GM23338 (cell line): ENCODE data around the gene GPR31. TPM values are rescaled to one million over a fixed set of nuclear protein-coding genes. Genes with fewer than 3 reads are reported as not detected.

Source experiments
- ATAC-seq: fragments of 200-7000 bp; cut with Tn5 transposase; 3 replicates; pipeline ENCODE4 v1.9.1; 2020
- DNase-seq: peaks from one replicate; pipeline ENCODE4 v3.0.0-alpha.2; 2015; ENCODE audit warnings: low spot score
- H2AFZ ChIP-seq: fragments of 200-600 bp; sonication (generic); 2 replicates; pipeline ENCODE4 v1.8.0; 2016; ENCODE audit warnings: antibody characterized with exemption, mild to moderate bottlenecking, moderate library complexity
- H3F3A ChIP-seq: fragments of 200-600 bp; sonication (generic); replicated peaks from 2 replicates; pipeline ENCODE4 v1.8.0; 2017; ENCODE audit warnings: antibody characterized with exemption, mixed run types, low read depth
- H3K27ac ChIP-seq: fragments of 200-600 bp; sonication (generic); 2 replicates; pipeline ENCODE4 v1.6.1; 2016; ENCODE audit warnings: low read depth
- H3K27me3 ChIP-seq: fragments of 200-600 bp; sonication (generic); 2 replicates; pipeline ENCODE4 v1.8.0; 2016; ENCODE audit warnings: mild to moderate bottlenecking, mixed run types, moderate library complexity; ENCODE audit not compliant: insufficient read depth
- H3K36me3 ChIP-seq: fragments of 200-600 bp; sonication (generic); 2 replicates; pipeline ENCODE4 v1.8.0; 2016; ENCODE audit warnings: mild to moderate bottlenecking; ENCODE audit not compliant: insufficient read depth
- H3K4me1 ChIP-seq: fragments of 200-600 bp; sonication (generic); 2 replicates; pipeline ENCODE4 v1.8.0; 2016; ENCODE audit warnings: mild to moderate bottlenecking, moderate library complexity; ENCODE audit not compliant: insufficient read depth
- H3K4me2 ChIP-seq: fragments of 200-600 bp; sonication (generic); 2 replicates; pipeline ENCODE4 v1.7.1; 2017; ENCODE audit warnings: mixed run types
- H3K4me3 ChIP-seq: fragments of 200-600 bp; sonication (generic); 2 replicates; pipeline ENCODE4 v1.6.1; 2016; ENCODE audit warnings: mixed run types
- H3K79me2 ChIP-seq: fragments of 200-600 bp; sonication (generic); replicated peaks from 2 replicates; pipeline ENCODE4 v1.8.0; 2017; ENCODE audit warnings: mild to moderate bottlenecking; ENCODE audit not compliant: insufficient read depth
- H3K9me2 ChIP-seq: fragments of 200-600 bp; sonication (generic); 2 replicates; pipeline ENCODE4 v1.8.0; 2017; ENCODE audit not compliant: insufficient read depth
- H4K20me1 ChIP-seq: fragments of 200-600 bp; sonication (generic); replicated peaks from 2 replicates; pipeline ENCODE4 v1.8.0; 2017; ENCODE audit warnings: mild to moderate bottlenecking; ENCODE audit not compliant: insufficient read depth
- H3K27ac Mint-ChIP-seq: 2 replicates; pipeline ENCODE4 v1.8.0; 2020; ENCODE audit warnings: inconsistent platforms, mild to moderate bottlenecking, moderate library complexity, mixed read lengths
- H3K27me3 Mint-ChIP-seq: 3 replicates; pipeline ENCODE4 v1.8.0; 2022; ENCODE audit warnings: low read depth, mild to moderate bottlenecking, moderate library complexity, mixed read lengths, inconsistent platforms; ENCODE audit not compliant: insufficient read depth, poor library complexity
- H3K36me3 Mint-ChIP-seq: 3 replicates; pipeline ENCODE4 v1.8.0; 2021; ENCODE audit warnings: low read depth, mild to moderate bottlenecking, inconsistent platforms, moderate library complexity, mixed read lengths
- H3K4me1 Mint-ChIP-seq: 3 replicates; pipeline ENCODE4 v1.8.0; 2020; ENCODE audit warnings: mild to moderate bottlenecking, inconsistent platforms, mixed read lengths
- H3K4me3 Mint-ChIP-seq: 3 replicates; pipeline ENCODE4 v1.8.0; 2021; ENCODE audit warnings: moderate library complexity, mild to moderate bottlenecking, inconsistent platforms, mixed read lengths
- H3K9me3 Mint-ChIP-seq: 3 replicates; pipeline ENCODE4 v1.8.0; 2020; ENCODE audit warnings: moderate library complexity, mild to moderate bottlenecking, inconsistent platforms, mixed read lengths
- CREB1 ChIP-seq: fragments of 250-450 bp; sonication (Bioruptor Pico); IDR thresholded peaks from 2 replicates; pipeline ENCODE4 v1.5.0; 2020; ENCODE audit warnings: low read depth, mild to moderate bottlenecking, moderate library complexity
- CTCF ChIP-seq, 2 experiments: fragments of 200-600 bp in 1 of 2; sonication (generic) in 1 of 2; conservative IDR thresholded peaks; 2 replicates each; pipeline versions ENCODE4 v1.5.1 to v1.6.1; 2016 to 2017; ENCODE audit warnings: antibody characterized with exemption in 2 of 2, low read depth in 2 of 2, mild to moderate bottlenecking in 2 of 2, moderate library complexity in 1 of 2
- ETS1 ChIP-seq: IDR thresholded peaks from 2 replicates; pipeline ENCODE4 v1.6.1; 2016; ENCODE audit warnings: antibody characterized with exemption
- EZH2 ChIP-seq: fragments of 200-600 bp; sonication (generic); IDR thresholded peaks from one replicate; pipeline ENCODE4 v1.8.0; 2017; ENCODE audit warnings: antibody characterized with exemption, mild to moderate bottlenecking, low read depth; ENCODE audit not compliant: unreplicated experiment
- JUNB ChIP-seq: IDR thresholded peaks from one replicate; pipeline ENCODE4 v1.6.1; 2016; ENCODE audit warnings: antibody characterized with exemption; ENCODE audit not compliant: unreplicated experiment
- POLR2AphosphoS5 ChIP-seq: IDR thresholded peaks from 2 replicates; pipeline ENCODE4 v1.6.1; 2016; ENCODE audit warnings: antibody characterized with exemption, low read depth
- REST ChIP-seq: IDR thresholded peaks from one replicate; pipeline ENCODE4 v1.6.1; 2018; ENCODE audit warnings: antibody characterized with exemption; ENCODE audit not compliant: unreplicated experiment
- ZNF114 ChIP-seq: fragments of 250-450 bp; sonication (Bioruptor Pico); IDR thresholded peaks from 2 replicates; pipeline ENCODE4 v1.5.0; 2020; ENCODE audit warnings: mild to moderate bottlenecking, moderate library complexity
- ZNF331 ChIP-seq: fragments of 250-450 bp; sonication (Bioruptor Pico); IDR thresholded peaks from 2 replicates; pipeline ENCODE4 v1.5.0; 2020; ENCODE audit warnings: low read depth, mild to moderate bottlenecking, moderate library complexity
- ZNF462 ChIP-seq: fragments of 250-450 bp; sonication (Bioruptor Pico); IDR thresholded peaks from 2 replicates; pipeline ENCODE4 v1.5.0; 2020; ENCODE audit warnings: mild to moderate bottlenecking, moderate library complexity
- polyA plus RNA-seq: library from polyadenylated mRNA; unstranded; fragments of >200 nt; fragmentation: Nextera tagmentation; extraction: Ambion mirVana; gene quantifications from 2 replicates; pipeline ENCODE4 v1.2.1, GENCODE V29; 2016
- total RNA-seq: library from RNA; depleted of rRNA; stranded (reverse); fragments of >200 nt; shearing (Covaris generic); gene quantifications from 2 replicates; pipeline ENCODE4 v1.2.3, GENCODE V29; 2014

GPR31 gene
- total and polyA plus RNA-seq, 2 experiments from 2014 or later = not detected

- H3K79me2 ChIP-seq = no peaks in the 10 kb centered on the region
- H4K20me1 ChIP-seq = no peaks in the 10 kb centered on the region
- H3K4me3 Mint-ChIP-seq = no peak overlapping the region
- no peaks in the 10 kb centered on the region for H3K27me3 Mint-ChIP-seq
- no peak overlapping the region for H3K4me3 ChIP-seq
- H3K27ac ChIP-seq = no peak overlapping the region
- H3K9me2 ChIP-seq = no peaks in the 10 kb centered on the region
- no peaks in the 10 kb centered on the region for H3K9me3 Mint-ChIP-seq
- ATAC-seq (no peak), DNase-seq (no peak)
- no peaks in the 10 kb centered on the region for H3F3A ChIP-seq
- H3K27me3 ChIP-seq = no peaks in the 10 kb centered on the region
- peaks cover 21% of the 10 kb centered on the region for H3K4me1 ChIP-seq
- H2AFZ ChIP-seq = no peak overlapping the region
- no peak for TF ChIP-seq EZH2
- H3K4me1 Mint-ChIP-seq = peaks cover 21% of the 10 kb centered on the region
- no peaks in the 10 kb centered on the region for H3K36me3 Mint-ChIP-seq
- no peak overlapping the region for H3K27ac Mint-ChIP-seq
- no peak overlapping the region for H3K4me2 ChIP-seq
- H3K36me3 ChIP-seq = no peaks in the 10 kb centered on the region
These were observed 20.7 kb downstream of the GPR31 start for GRCh38 chr6:167137081-167137480.

- Histone ChIP-seq H4K20me1 (no peaks in the 10 kb centered on the region), H3K4me2 (no peak overlapping the region), H3K27ac (no peak overlapping the region), H3K36me3 (no peaks in the 10 kb centered on the region), H3K9me2 (no peaks in the 10 kb centered on the region), H3F3A (no peaks in the 10 kb centered on the region), H3K4me3 (no peak overlapping the region), H3K27me3 (no peaks in the 10 kb centered on the region), H3K4me1 (peaks cover 19% of the 10 kb centered on the region), H2AFZ (no peak overlapping the region), H3K79me2 (no peaks in the 10 kb centered on the region; the same call in 1 of the 2 replicates)
- Mint-ChIP-seq H3K27ac (no peak overlapping the region), H3K4me3 (no peak overlapping the region), H3K27me3 (no peaks in the 10 kb centered on the region), H3K4me1 (peaks cover 18% of the 10 kb centered on the region), H3K36me3 (no peaks in the 10 kb centered on the region), H3K9me3 (no peaks in the 10 kb centered on the region)
- no peak for ATAC-seq
- DNase-seq = no peak
- TF ChIP-seq CTCF (conservative IDR thresholded peaks at IDR 0.05; ENCODE audit: low read depth in 2 of 2) (no peak), ZNF114 (CRISPR knock-in tag) (no peak), CREB1 (CRISPR knock-in tag) (no peak), REST (no peak), ZNF462 (CRISPR knock-in tag) (no peak), POLR2AphosphoS5 (no peak), ZNF331 (CRISPR knock-in tag) (no peak), ETS1 (no peak), EZH2 (no peak), JUNB (no peak)
These were observed 21.4 kb downstream of the GPR31 start for GRCh38 chr6:167136376-167136775.
